Stimulated activated naive CD8-positive, alpha-beta T cell treated with anti-CD3 and anti-CD28 coated beads, Interleukin-15, Interleukin-2, amounts not matched to agents 100 U/mL and 50 U/mL, for 24 hours (primary cell): ENCODE data around the gene ACTG2.
A peak's percentile ranks its signal among the peaks of the same experiment; 100 is the strongest.
"Not testable (repeated sequence)": the region's sequence is repeated elsewhere in the genome, so short reads cannot be mapped to it uniquely, and the experiment has no call there.

Source experiments
- ATAC-seq: fragments of 150-1000 bp; cut with Tn5 transposase; one replicate; pipeline ENCODE4 v1.10.0; 2021
- DNase-seq: peaks from one replicate; pipeline ENCODE4 v3.0.0; 2021

Gene ACTG2

GRCh38 chr2:73893764-73894474, 1.1 kb downstream of the ACTG2 start:
- ATAC-seq (no peak), DNase-seq (no peak)

GRCh38 chr2:73894475-73894850, 1.7 kb downstream of the ACTG2 start:
- DNase-seq (no peak), ATAC-seq (no peak)

GRCh38 chr2:73894877-73895276, 2.1 kb downstream of the ACTG2 start:
- no peak for ATAC-seq
- DNase-seq = no peak

- DNase-seq (no peak), ATAC-seq (no peak)
Measured at GRCh38 chr2:73895473-73895872, 2.7 kb downstream of the ACTG2 start.

- ATAC-seq = peak; percentile 96
- DNase-seq = peak; percentile 51
Measured at GRCh38 chr2:73896362-73897239, 3.8 kb downstream of the ACTG2 start.

- ATAC-seq (no peak), DNase-seq (no peak)
Measured at GRCh38 chr2:73897240-73897583, 4.4 kb downstream of the ACTG2 start.

GRCh38 chr2:73897934-73898333, 5.1 kb downstream of the ACTG2 start:
- ATAC-seq = no peak
- DNase-seq = no peak

- DNase-seq (no peak), ATAC-seq (no peak)
Measured at GRCh38 chr2:73899801-73900336, 7.1 kb downstream of the ACTG2 start.

GRCh38 chr2:73901143-73901542, 8.3 kb downstream of the ACTG2 start:
- no peak for DNase-seq
- no peak for ATAC-seq

GRCh38 chr2:73902284-73902683, 9.5 kb downstream of the ACTG2 start:
- DNase-seq (no peak), ATAC-seq (no peak)

- ATAC-seq (no peak), DNase-seq (no peak)
Measured at GRCh38 chr2:73903313-73903712, 10.5 kb downstream of the ACTG2 start.

GRCh38 chr2:73903949-73904613, 11.3 kb downstream of the ACTG2 start:
- DNase-seq, ATAC-seq: not testable (repeated sequence)

- DNase-seq (no peak), ATAC-seq (no peak)
Measured at GRCh38 chr2:73904952-73905351, 12.1 kb downstream of the ACTG2 start.

- DNase-seq = no peak
Measured at GRCh38 chr2:73906847-73907505, 14.2 kb downstream of the ACTG2 start.

GRCh38 chr2:73907840-73908452, 15.1 kb downstream of the ACTG2 start:
- ATAC-seq (peak; percentile 90), DNase-seq (peak; percentile 52)

More at GRCh38 chr2:73906847-73907505, 14.2 kb downstream of the ACTG2 start:
- no peak for ATAC-seq

GRCh38 chr2:73908689-73909652, 16.2 kb downstream of the ACTG2 start:
- ATAC-seq = no peak

GRCh38 chr2:73910873-73911547, 18.2 kb downstream of the ACTG2 start:
- no peak for DNase-seq
- ATAC-seq = no peak

More at GRCh38 chr2:73908689-73909652, 16.2 kb downstream of the ACTG2 start:
- DNase-seq = no peak

GRCh38 chr2:73911548-73912208, 18.9 kb downstream of the ACTG2 start:
- ATAC-seq (no peak), DNase-seq (no peak)

- DNase-seq (no peak), ATAC-seq (no peak)
Measured at GRCh38 chr2:73913414-73914054, 20.7 kb downstream of the ACTG2 start.
